ENCODE data around the gene PIEZO1.

DNA sequence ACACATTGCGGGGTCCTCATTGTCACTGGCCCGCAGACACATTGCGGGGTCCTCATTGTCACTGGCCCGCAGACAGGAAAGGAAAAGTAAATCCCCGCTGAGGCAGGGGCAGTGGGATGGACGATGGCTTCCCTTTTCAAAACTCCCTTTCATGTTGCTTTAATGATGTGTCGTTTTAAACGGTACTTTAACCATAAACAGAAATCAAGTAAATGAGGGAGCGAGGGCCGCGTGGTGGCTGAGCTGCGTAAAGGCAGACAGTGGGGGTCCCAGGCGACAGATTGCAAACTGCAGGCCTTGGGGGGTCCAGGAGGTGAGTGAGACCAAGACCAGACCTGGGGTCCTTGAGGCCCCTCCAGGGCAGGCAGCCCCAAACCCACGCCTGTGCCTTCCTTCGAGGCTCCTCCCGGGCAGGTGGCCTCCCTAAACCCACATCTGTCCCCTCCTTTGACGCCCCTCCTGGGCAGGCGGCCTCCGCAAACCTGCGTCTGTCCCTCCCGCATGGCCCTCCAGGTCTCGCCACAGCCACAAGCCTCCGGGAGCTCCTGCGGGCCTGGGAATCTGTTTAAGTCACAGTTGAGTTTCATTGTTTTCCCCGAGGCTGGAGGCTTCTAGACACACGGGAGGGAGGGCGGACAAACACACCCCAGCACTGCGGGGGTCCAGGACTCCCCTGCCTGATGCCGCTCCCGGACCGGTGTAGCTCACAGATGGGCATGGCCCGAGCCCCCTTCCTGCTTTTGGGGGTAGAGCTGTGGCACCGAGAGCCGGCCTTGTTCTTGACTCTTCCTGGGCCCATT, 7.3 kb downstream of the PIEZO1 start:
- TF ChIP-seq, protein P1, sequence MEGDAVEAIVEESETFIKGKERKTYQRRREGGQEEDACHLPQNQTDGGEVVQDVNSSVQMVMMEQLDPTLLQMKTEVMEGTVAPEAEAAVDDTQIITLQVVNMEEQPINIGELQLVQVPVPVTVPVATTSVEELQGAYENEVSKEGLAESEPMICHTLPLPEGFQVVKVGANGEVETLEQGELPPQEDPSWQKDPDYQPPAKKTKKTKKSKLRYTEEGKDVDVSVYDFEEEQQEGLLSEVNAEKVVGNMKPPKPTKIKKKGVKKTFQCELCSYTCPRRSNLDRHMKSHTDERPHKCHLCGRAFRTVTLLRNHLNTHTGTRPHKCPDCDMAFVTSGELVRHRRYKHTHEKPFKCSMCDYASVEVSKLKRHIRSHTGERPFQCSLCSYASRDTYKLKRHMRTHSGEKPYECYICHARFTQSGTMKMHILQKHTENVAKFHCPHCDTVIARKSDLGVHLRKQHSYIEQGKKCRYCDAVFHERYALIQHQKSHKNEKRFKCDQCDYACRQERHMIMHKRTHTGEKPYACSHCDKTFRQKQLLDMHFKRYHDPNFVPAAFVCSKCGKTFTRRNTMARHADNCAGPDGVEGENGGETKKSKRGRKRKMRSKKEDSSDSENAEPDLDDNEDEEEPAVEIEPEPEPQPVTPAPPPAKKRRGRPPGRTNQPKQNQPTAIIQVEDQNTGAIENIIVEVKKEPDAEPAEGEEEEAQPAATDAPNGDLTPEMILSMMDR (IDR thresholded peaks at IDR 0.05), result no peak
- no peak for TF ChIP-seq POLR2A (IDR thresholded peaks at IDR 0.05)

Measured in heart left ventricle (tissue), 13 donors.